ENCODE measurements around the gene ADAMTSL2.

The ADAMTSL2 gene

GRCh38 chr9:133587466-133587865 is 53.0 kb downstream of the ADAMTSL2 start:
- TF ChIP-seq FOXM1 (IDR thresholded peaks at IDR 0.05; ENCODE audit: borderline replicate concordance, low read depth): no peak
- TF ChIP-seq EP300 (IDR thresholded peaks at IDR 0.05; ENCODE audit: borderline replicate concordance): no peak
- TF ChIP-seq MAX (IDR thresholded peaks at IDR 0.05): no peak
- no peak for TF ChIP-seq TEAD4 (IDR thresholded peaks at IDR 0.05)
- no peak for TF ChIP-seq CREB1 (IDR thresholded peaks at IDR 0.05; ENCODE audit: low read depth)
- no peak for TF ChIP-seq ZBTB7A (IDR thresholded peaks at IDR 0.05; ENCODE audit: low read depth)
- no peak for TF ChIP-seq REST (IDR thresholded peaks at IDR 0.05; ENCODE audit: low read depth)
- no peak for TF ChIP-seq YY1 (IDR thresholded peaks at IDR 0.05; ENCODE audit: low read depth)
- no peak for TF ChIP-seq USF1 (IDR thresholded peaks at IDR 0.05)
- TF ChIP-seq CEBPB (IDR thresholded peaks at IDR 0.05): no peak
- no peak for TF ChIP-seq EGR1 (IDR thresholded peaks at IDR 0.05)
- no peak for TF ChIP-seq TCF12 (IDR thresholded peaks at IDR 0.05; ENCODE audit: low read depth)
- no peak for TF ChIP-seq RAD21 (IDR thresholded peaks at IDR 0.05; ENCODE audit: low read depth)
- TF ChIP-seq NFIC (IDR thresholded peaks at IDR 0.05): no peak
- TF ChIP-seq TAF1 (IDR thresholded peaks at IDR 0.05; ENCODE audit: low read depth): no peak

DNA sequence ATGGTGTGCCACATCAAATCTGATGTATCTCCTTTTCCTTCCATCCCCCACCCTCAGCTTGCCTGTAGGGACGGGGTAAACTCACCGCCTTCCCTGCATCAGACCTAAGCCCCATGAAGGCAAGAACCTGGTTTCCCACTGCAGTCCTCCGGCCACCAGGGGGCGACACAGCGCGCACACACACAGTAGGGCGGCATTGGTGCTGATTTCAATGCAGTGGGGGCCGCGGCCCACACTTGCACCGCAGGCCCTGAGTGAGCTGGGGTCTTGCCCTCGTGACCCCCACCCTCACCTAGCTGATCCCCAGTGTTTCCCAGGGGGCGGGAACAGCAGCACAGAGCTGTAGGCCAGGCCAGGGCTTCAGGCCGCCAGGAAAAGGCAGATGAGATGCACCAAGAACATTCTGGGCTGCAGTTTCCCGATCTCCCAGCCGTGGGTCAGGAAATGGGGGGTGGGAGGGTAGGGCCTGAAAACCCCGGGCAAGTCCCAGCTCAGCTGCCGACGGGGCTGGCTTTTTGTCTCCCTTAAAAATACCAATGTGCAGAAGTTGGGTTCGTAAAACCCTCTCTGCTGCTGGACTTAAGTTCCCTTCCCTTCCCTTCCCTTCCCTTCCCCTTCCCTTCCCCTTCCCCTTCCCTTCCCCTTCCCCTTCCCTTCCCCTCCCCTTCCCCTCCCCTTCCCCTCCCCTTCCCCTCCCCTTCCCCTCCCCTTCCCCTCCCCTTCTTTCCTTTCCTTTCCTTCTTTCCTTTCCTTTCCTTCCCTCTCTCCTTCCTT is 55.1 kb downstream of the ADAMTSL2 start:
- no peak for TF ChIP-seq REST (IDR thresholded peaks at IDR 0.05; ENCODE audit: low read depth)
- TF ChIP-seq ZBTB7A (IDR thresholded peaks at IDR 0.05; ENCODE audit: low read depth): no peak
- TF ChIP-seq EGR1 (IDR thresholded peaks at IDR 0.05): no peak
- no peak for TF ChIP-seq TAF1 (IDR thresholded peaks at IDR 0.05; ENCODE audit: low read depth)
- no peak for TF ChIP-seq FOXM1 (IDR thresholded peaks at IDR 0.05; ENCODE audit: borderline replicate concordance, low read depth)
- no peak for TF ChIP-seq NFIC (IDR thresholded peaks at IDR 0.05)
- TF ChIP-seq TCF12 (IDR thresholded peaks at IDR 0.05; ENCODE audit: low read depth): no peak
- no peak for TF ChIP-seq TEAD4 (IDR thresholded peaks at IDR 0.05)
- no peak for TF ChIP-seq CREB1 (IDR thresholded peaks at IDR 0.05; ENCODE audit: low read depth)
- no peak for TF ChIP-seq CEBPB (IDR thresholded peaks at IDR 0.05)
- TF ChIP-seq USF1 (IDR thresholded peaks at IDR 0.05): no peak
- TF ChIP-seq MAX (IDR thresholded peaks at IDR 0.05): no peak
- no peak for TF ChIP-seq RAD21 (IDR thresholded peaks at IDR 0.05; ENCODE audit: low read depth)

DNA sequence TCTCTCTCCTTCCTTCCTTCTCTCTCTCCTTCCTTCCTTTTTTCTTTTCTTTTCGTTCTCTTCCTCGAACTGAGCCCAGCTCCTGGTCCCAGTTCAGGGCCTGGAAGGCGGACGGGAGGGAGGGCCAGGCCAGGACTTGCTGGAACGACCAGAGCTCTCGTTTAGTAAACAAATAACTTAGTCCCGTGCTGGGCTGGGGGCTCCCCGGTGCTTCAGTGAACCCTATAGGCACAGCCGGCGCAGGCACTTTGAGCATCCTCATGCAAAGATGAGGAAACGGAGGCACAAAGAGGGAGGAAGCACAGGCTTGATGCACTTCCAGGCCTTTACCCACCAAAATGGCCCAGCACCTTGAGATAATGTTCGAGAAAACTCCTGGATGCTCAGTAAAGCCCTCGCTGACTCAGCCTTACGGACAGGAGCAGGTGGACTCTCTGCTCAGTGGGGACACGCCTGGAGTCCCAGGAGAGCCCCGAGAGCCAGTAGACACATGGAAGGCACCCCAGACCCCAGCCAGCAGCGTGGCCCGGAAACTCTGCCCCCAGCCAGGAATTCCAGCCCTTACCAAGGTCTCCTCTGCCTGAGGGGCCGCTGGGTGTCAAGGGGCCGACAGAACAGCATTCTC is 55.8 kb downstream of the ADAMTSL2 start:
- no peak for TF ChIP-seq TCF12 (IDR thresholded peaks at IDR 0.05; ENCODE audit: low read depth)
- no peak for TF ChIP-seq TAF1 (IDR thresholded peaks at IDR 0.05; ENCODE audit: low read depth)
- TF ChIP-seq MAX (IDR thresholded peaks at IDR 0.05): no peak
- TF ChIP-seq RAD21 (IDR thresholded peaks at IDR 0.05; ENCODE audit: low read depth): no peak
- TF ChIP-seq USF1 (IDR thresholded peaks at IDR 0.05): no peak
- no peak for TF ChIP-seq ZBTB7A (IDR thresholded peaks at IDR 0.05; ENCODE audit: low read depth)
- no peak for TF ChIP-seq YY1 (IDR thresholded peaks at IDR 0.05; ENCODE audit: low read depth)
- TF ChIP-seq CREB1 (IDR thresholded peaks at IDR 0.05; ENCODE audit: low read depth): no peak
- TF ChIP-seq NFIC (IDR thresholded peaks at IDR 0.05): no peak
- TF ChIP-seq EP300 (IDR thresholded peaks at IDR 0.05; ENCODE audit: borderline replicate concordance): no peak
- no peak for TF ChIP-seq REST (IDR thresholded peaks at IDR 0.05; ENCODE audit: low read depth)
- no peak for TF ChIP-seq FOXM1 (IDR thresholded peaks at IDR 0.05; ENCODE audit: borderline replicate concordance, low read depth)
- no peak for TF ChIP-seq EGR1 (IDR thresholded peaks at IDR 0.05)
- no peak for TF ChIP-seq CEBPB (IDR thresholded peaks at IDR 0.05)
- no peak for TF ChIP-seq TEAD4 (IDR thresholded peaks at IDR 0.05)
